AG04450 (cell line): ENCODE measurements around the gene PUM2. TPM values are rescaled to one million over a fixed set of nuclear protein-coding genes. Genes with fewer than 3 reads are reported as not detected.
"Not testable (repeated sequence)": the region's sequence is repeated elsewhere in the genome, so short reads cannot be mapped to it uniquely, and the experiment has no call there.

Source experiments
- CTCF ChIA-PET: fragments of 300-600, 350-600 bp; formaldehyde crosslinking; extraction: SDS; loops from one replicate; lab custom pipeline; 2022; ENCODE audit warnings: antibody characterized with exemption, inconsistent platforms; lab: Charles Lee
- POLR2A ChIA-PET: fragments of 350-600 bp; formaldehyde crosslinking; extraction: SDS; loops from one replicate; lab custom pipeline; 2021; ENCODE audit warnings: antibody characterized with exemption, inconsistent platforms; lab: Yijun Ruan, JAX
- DNase-seq: peaks from one replicate; pipeline ENCODE4 v3.0.0-alpha.2; 2011; ENCODE audit warnings: low read depth, low spot score
- H3K27ac ChIP-seq: one replicate; pipeline ENCODE4 v1.5.1; 2012; ENCODE audit warnings: low read depth, low read length, control low read depth
- H3K27me3 ChIP-seq: one replicate; pipeline ENCODE4 v1.6.0; 2012; ENCODE audit warnings: low read length; ENCODE audit not compliant: control insufficient read depth, insufficient read depth
- H3K4me3 ChIP-seq: 2 replicates; pipeline ENCODE4 v1.5.1; 2011; ENCODE audit warnings: mild to moderate bottlenecking, low read depth, low read length, control low read depth
- H3K9me3 ChIP-seq: 2 replicates; pipeline ENCODE4 v1.5.1; 2012; ENCODE audit warnings: low read length; ENCODE audit not compliant: control insufficient read depth, insufficient read depth
- polyA plus RNA-seq: library from polyadenylated mRNA; depleted of rRNA; stranded (reverse); fragments of >200 nt; gene quantifications from 2 replicates; pipeline ENCODE4 v1.2.3, GENCODE V29; 2011
- TF ChIP-seq, protein P1 (sequence below): IDR thresholded peaks from 2 replicates; pipeline ENCODE4 v1.5.1; 2011; ENCODE audit warnings: low read depth, low read length, control low read depth, inconsistent platforms

The PUM2 gene
- polyA plus RNA-seq, 1 experiment: 53.7 TPM

DNA sequence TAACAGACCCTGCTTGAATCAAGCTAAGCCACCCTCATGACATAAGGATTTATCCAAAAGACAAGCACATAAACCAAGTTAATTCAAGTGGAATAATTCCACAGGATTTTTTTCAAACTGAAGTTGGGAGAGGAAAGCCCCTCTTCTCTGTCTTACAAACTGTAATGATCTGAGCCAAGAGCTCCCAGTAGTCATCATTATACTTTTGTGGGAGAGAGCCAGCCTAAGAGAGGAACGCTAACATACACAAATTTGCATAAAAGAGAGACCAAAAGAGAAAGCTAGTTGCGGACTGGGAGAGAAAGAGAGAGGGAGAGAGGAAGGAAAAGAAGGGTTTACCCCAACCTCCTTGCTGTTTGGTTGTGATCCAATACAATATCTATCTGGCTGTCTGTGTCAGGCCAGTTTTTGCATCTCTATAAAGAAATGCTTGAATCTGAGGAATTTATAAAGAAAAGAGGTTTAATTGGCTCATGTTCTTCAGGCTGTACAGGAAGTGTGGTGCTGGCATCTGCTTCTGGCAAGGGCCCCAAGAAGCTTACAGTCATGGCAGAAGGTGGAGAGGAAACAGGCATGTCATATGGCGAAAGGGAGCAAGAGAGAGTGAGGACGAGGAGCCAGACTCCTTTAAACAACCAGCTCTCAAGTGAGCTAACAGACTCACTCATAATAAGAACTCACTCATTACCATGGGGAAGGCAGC, 20.8 kb upstream of the PUM2 start:
- Histone ChIP-seq H3K27me3 (peaks cover 3% of the 10 kb centered on the region), H3K4me3 (no peak overlapping the region), H3K9me3 (peaks cover 7% of the 10 kb centered on the region; the same call in 1 of the 2 replicates), H3K27ac (no peak overlapping the region)
- TF ChIP-seq, protein P1, sequence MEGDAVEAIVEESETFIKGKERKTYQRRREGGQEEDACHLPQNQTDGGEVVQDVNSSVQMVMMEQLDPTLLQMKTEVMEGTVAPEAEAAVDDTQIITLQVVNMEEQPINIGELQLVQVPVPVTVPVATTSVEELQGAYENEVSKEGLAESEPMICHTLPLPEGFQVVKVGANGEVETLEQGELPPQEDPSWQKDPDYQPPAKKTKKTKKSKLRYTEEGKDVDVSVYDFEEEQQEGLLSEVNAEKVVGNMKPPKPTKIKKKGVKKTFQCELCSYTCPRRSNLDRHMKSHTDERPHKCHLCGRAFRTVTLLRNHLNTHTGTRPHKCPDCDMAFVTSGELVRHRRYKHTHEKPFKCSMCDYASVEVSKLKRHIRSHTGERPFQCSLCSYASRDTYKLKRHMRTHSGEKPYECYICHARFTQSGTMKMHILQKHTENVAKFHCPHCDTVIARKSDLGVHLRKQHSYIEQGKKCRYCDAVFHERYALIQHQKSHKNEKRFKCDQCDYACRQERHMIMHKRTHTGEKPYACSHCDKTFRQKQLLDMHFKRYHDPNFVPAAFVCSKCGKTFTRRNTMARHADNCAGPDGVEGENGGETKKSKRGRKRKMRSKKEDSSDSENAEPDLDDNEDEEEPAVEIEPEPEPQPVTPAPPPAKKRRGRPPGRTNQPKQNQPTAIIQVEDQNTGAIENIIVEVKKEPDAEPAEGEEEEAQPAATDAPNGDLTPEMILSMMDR: no peak
- no peak for DNase-seq
- ChIA-PET POLR2A (no interaction called here), CTCF (interaction anchor here (0.7 to 6.8 kb wide), 4 partner anchors 7 to 73 kb away, joined by 3 to 59 read pairs (median 4); no protein-coding TSS in a partner anchor)

DNA sequence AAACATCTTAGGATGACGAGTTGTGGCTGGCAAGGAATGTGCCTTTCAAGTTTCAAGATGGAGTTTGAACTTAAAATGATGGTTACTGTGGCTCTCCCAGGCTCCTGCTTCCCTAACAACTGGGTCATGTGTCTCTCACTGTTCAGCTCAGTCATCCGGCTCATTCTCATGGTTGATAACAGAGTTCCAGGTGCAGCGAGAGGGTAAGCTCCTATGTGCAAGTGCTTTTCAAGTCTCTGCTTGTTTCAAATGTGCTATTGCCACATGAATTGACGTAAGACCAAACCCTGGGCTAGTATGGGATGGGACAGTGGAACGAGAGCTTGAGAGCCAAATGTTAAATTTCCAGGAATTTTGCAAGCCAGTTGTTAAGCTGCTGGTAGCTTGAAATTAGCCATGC, 19.5 kb upstream of the PUM2 start:
- DNase-seq: no peak
- H3K4me3 ChIP-seq: no peak overlapping the region
- TF ChIP-seq, protein P1: no peak
- peaks cover 2% of the 10 kb centered on the region for H3K27me3 ChIP-seq
- peaks cover 7% of the 10 kb centered on the region; the same call in 1 of the 2 replicates for H3K9me3 ChIP-seq
- CTCF ChIA-PET: interaction anchor here (0.7 to 6.8 kb wide), 6 partner anchors 8 to 442 kb away, joined by 3 to 59 read pairs (median 5); partner anchors contain the start of gene HS1BP3
- POLR2A ChIA-PET: interaction anchor here (0.7 kb wide), 1 partner anchor 133 kb away, joined by 4 read pairs; no protein-coding TSS in a partner anchor
- H3K27ac ChIP-seq: no peak overlapping the region

DNA sequence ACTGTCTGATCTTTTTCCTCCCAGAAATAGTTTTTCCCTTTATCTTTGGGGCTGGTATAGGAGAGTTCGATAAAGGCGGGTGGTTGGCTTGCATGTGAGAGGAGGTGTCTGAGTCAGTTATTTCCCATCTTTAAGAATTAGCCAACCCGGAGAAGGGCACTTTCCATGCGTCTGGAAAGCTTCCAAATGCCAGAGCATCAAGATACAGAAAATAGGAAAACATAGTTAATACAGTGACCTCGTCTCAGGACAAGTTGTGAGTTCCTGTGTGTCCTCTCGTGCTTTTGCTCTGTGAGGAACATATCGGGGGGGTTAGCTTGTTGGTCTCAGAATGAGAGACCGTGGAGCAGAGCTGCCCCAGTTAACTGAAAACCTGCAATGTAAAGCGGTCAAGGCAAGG, 18.7 kb upstream of the PUM2 start:
- POLR2A ChIA-PET: no interaction called here
- CTCF ChIA-PET: interaction anchor here (2.6 to 6.8 kb wide), 2 partner anchors 9 to 282 kb away, joined by 6 to 59 read pairs; partner anchors contain the start of gene HS1BP3

DNA sequence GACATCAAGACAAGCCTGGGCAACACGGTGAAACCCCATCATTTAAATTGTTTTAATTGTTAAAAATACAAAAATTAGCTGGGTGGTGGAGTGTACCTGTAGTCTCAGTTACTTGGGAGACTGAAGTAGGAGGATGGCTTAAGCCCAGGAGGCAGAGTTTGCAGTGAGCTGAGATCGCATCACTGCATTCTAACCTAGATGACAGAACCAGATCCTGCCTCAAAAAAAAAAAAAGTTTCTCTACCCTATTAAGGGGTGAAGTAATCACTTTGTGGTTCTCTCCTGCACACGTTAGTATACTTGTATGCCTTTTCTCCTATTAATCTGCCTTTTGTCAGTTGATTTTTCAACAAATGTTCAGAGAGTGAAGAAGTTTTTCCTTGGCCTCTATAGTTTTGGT, 18.1 kb upstream of the PUM2 start:
- POLR2A ChIA-PET: no interaction called here
- no peak overlapping the region for H3K4me3 ChIP-seq
- CTCF ChIA-PET: interaction anchor here (2.6 to 6.8 kb wide), 2 partner anchors 10 to 282 kb away, joined by 6 to 59 read pairs; partner anchors contain the start of gene HS1BP3
- H3K9me3 ChIP-seq: peaks cover 7% of the 10 kb centered on the region; the same call in 1 of the 2 replicates
- H3K27ac ChIP-seq: no peak overlapping the region
- peaks cover 2% of the 10 kb centered on the region for H3K27me3 ChIP-seq
- TF ChIP-seq, protein P1: no peak
- DNase-seq: no peak

More for the DNA sequence above, 18.7 kb upstream of the PUM2 start:
- H3K27ac ChIP-seq: no peak overlapping the region
- H3K9me3 ChIP-seq: peaks cover 7% of the 10 kb centered on the region; the same call in 1 of the 2 replicates
- peaks cover 2% of the 10 kb centered on the region for H3K27me3 ChIP-seq
- no peak overlapping the region for H3K4me3 ChIP-seq
- no peak for DNase-seq
- TF ChIP-seq, protein P1: no peak

DNA sequence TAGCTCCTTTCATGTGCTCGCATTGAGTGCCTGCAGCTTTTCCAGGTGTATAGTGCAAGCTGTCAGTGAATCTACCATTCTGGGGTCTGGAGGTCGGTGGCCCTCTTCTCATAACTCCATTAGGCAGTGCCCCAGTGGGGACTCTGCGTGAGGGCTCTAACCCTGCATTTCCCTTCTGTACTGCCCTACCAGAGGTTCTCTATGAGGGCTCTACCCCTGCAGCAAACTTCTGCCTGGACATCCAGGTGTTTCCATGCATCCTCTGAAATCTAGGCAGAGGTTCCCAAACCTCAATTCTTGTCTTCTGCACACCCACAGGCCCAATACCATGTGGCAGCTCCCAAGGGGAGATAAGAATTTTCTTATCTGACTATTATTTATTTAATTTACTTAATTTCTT, 17.3 kb upstream of the PUM2 start:
- POLR2A ChIA-PET, H3K4me3 ChIP-seq, DNase-seq, H3K27ac ChIP-seq, H3K27me3 ChIP-seq, H3K9me3 ChIP-seq: not testable (repeated sequence)
- CTCF ChIA-PET: interaction anchor here (2.6 to 6.8 kb wide), 2 partner anchors 11 to 283 kb away, joined by 6 to 59 read pairs; partner anchors contain the start of gene HS1BP3
